Lung microvascular endothelial cell (primary cell): ENCODE data around the gene PSMD5. TPM values are rescaled to one million over a fixed set of nuclear protein-coding genes. Genes with fewer than 3 reads are reported as not detected.
A peak's percentile ranks its signal among the peaks of the same experiment; 100 is the strongest.
"Not testable (repeated sequence)": the region's sequence is repeated elsewhere in the genome, so short reads cannot be mapped to it uniquely, and the experiment has no call there.

Experiments used
- DNase-seq, 2 donors: peaks; one replicate each; pipeline versions ENCODE4 v3.0.0 to v3.0.0-alpha.2; 2010; ENCODE audit warnings: low read depth in 2 of 2
- total RNA-seq: library from RNA; depleted of rRNA; stranded (reverse); fragments of >200 nt; gene quantifications from 2 replicates; pipeline ENCODE4 v1.2.1, GENCODE V29; 2014

PSMD5 gene
- total RNA-seq, 1 donor from 2014 or later, result 17.3 TPM

- no peak for DNase-seq
Measured at GRCh38 chr9:120807607-120808379, 34.9 kb downstream of the PSMD5 start.

- DNase-seq, result not testable (repeated sequence)
Measured at GRCh38 chr9:120804784-120805363, 37.8 kb downstream of the PSMD5 start.

GRCh38 chr9:120801441-120801840 lies 41.3 kb downstream of the PSMD5 start:
- no peak for DNase-seq

- DNase-seq, result peak; percentile 94
Measured at GRCh38 chr9:120792898-120793765, 49.6 kb downstream of the PSMD5 start, which contains the start of gene FBXW2. FBXW2 (minus strand) TSS chr9:120793416; CDS start chr9:120788258, 5,158 bp downstream.

GRCh38 chr9:120791161-120791560 lies 51.6 kb downstream of the PSMD5 start:
- peak; percentile 49 to 62 for DNase-seq

GRCh38 chr9:120787933-120788332 lies 54.8 kb downstream of the PSMD5 start:
- no peak for DNase-seq

GRCh38 chr9:120783602-120784047 lies 59.1 kb downstream of the PSMD5 start:
- no peak for DNase-seq

GRCh38 chr9:120781236-120781635 lies 61.5 kb downstream of the PSMD5 start:
- DNase-seq, result no peak

GRCh38 chr9:120780367-120780766 lies 62.4 kb downstream of the PSMD5 start:
- no peak for DNase-seq

GRCh38 chr9:120779227-120779626 lies 63.5 kb downstream of the PSMD5 start:
- DNase-seq, result no peak

GRCh38 chr9:120778758-120779157 lies 64.0 kb downstream of the PSMD5 start:
- DNase-seq, result no peak

GRCh38 chr9:120777229-120777628 lies 65.5 kb downstream of the PSMD5 start:
- no peak for DNase-seq

- DNase-seq, result no peak
Measured at GRCh38 chr9:120776788-120777187, 65.9 kb downstream of the PSMD5 start.

GRCh38 chr9:120775859-120776258 lies 66.9 kb downstream of the PSMD5 start:
- DNase-seq, result no peak

GRCh38 chr9:120774719-120775118 lies 68.0 kb downstream of the PSMD5 start:
- no peak for DNase-seq

GRCh38 chr9:120773256-120773655 lies 69.5 kb downstream of the PSMD5 start:
- DNase-seq, result no peak

GRCh38 chr9:120770931-120771330 lies 71.8 kb downstream of the PSMD5 start:
- DNase-seq, result peak in 1 of 2 donors; percentile 29

- no peak for DNase-seq
Measured at GRCh38 chr9:120768886-120769285, 73.8 kb downstream of the PSMD5 start.

- no peak for DNase-seq
Measured at GRCh38 chr9:120768247-120768646, 74.5 kb downstream of the PSMD5 start.

GRCh38 chr9:120767451-120767850 lies 75.3 kb downstream of the PSMD5 start:
- no peak for DNase-seq
